Right cardiac atrium (tissue), 5 donors: ENCODE data around the gene MRPS27. TPM values are rescaled to one million over a fixed set of nuclear protein-coding genes. Genes with fewer than 3 reads are reported as not detected.
A peak's percentile ranks its signal among the peaks of the same experiment; 100 is the strongest.
"Not testable (repeated sequence)": the region's sequence is repeated elsewhere in the genome, so short reads cannot be mapped to it uniquely, and the experiment has no call there.

Experiments
- ATAC-seq, 2 donors: fragments of 200-7000 bp; cut with Tn5 transposase; one replicate each; pipeline versions ENCODE4 v1.8.0 to v1.9.1; 2020; ENCODE audit warnings: moderate library complexity in 2 of 2, mild to moderate bottlenecking in 1 of 2
- DNase-seq, 3 donors: peaks; one replicate each; pipeline ENCODE4 v3.0.0-alpha.2; 2020
- H3K27ac ChIP-seq: one replicate; pipeline ENCODE4 v1.5.1; 2013; ENCODE audit warnings: mild to moderate bottlenecking, low read length, control low read depth, moderate library complexity
- H3K27me3 ChIP-seq: one replicate; pipeline ENCODE4 v1.6.1; 2013; ENCODE audit not compliant: control insufficient read depth, insufficient read depth
- H3K4me1 ChIP-seq: one replicate; pipeline ENCODE4 v1.6.1; 2013; ENCODE audit warnings: low read length; ENCODE audit not compliant: control insufficient read depth, insufficient read depth
- H3K4me3 ChIP-seq: one replicate; pipeline ENCODE4 v1.5.1; 2013; ENCODE audit warnings: low read length, control low read depth
- H3K9me3 ChIP-seq: one replicate; pipeline ENCODE4 v1.6.1; 2013; ENCODE audit warnings: low read length; ENCODE audit not compliant: control insufficient read depth
- WGBS: extraction: QIAGEN DNeasy Blood & Tissue Kit; methylation state at CpG from one replicate; pipeline ENCODE4 v1.1.7; 2013; 5-methylcytosine and 5-hydroxymethylcytosine counted together
- intact Hi-C, 4 donors: fragments of 100-400 bp; cut with DNase I; formaldehyde crosslinking; loops; one replicate each; pipeline versions ENCODE4 v1.11.0 to v1.14.0; 2022 to 2023
- polyA plus RNA-seq: library from polyadenylated mRNA; stranded (reverse); fragments of 200-250 nt; gene quantifications from one replicate; pipeline ENCODE4 v1.2.3, GENCODE V29; 2013
- total RNA-seq, 4 donors: library from RNA; stranded (reverse); fragmentation: NEBNext Ultra II Directional; extraction: Animal tissue kit (Norgen Biotek cat#: 25700); gene quantifications; one replicate each; pipeline ENCODE4 v1.2.1, GENCODE V29; 2021
- donor health status: healthy with polysubstance abuse.
- donor health status: DM: no; HTN: yes; CAD: no.
- donor health status: DM: no; HTN: no; CAD: no.
- donor health status: DM: no; HTN: yes; CAD: no; lungs with severe emphysema.
- donor health status: DM: yes; HTN: yes; CAD: no.

Gene MRPS27
- total and polyA plus RNA-seq, 5 donors: 40.5 to 71.7 (median 60.9) TPM

DNA sequence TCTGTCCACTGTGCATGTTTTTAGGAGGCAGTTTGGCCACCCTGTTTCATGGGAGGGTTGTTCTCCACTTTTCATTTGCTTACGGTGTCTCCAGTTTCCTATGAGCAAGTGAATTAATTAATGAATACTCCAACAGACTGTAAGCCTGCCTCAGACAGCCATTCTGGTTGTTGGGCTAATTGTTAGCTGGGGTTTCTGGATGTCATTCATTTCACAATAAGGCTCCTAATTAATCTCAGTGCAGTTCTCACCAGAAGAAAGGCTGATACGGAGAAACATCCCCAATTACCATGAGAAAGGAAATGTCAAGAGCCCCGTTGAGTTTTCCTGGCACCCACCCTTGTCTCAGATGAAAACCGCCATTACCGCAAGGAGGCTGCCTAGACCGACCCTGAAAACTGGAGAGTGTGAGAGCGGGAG lies 136.9 kb downstream of the MRPS27 start:
- Histone ChIP-seq H3K9me3 (no peaks in the 10 kb centered on the region), H3K4me1 (peaks cover 13% of the 10 kb centered on the region), H3K27me3 (no peaks in the 10 kb centered on the region), H3K27ac (no peak overlapping the region), H3K4me3 (no peak overlapping the region)
- intact Hi-C loops: no loop called here
- ATAC-seq (no peak), DNase-seq (no peak)
- WGBS: 83% methylated on average over 7 of the region's 7 CpGs

DNA sequence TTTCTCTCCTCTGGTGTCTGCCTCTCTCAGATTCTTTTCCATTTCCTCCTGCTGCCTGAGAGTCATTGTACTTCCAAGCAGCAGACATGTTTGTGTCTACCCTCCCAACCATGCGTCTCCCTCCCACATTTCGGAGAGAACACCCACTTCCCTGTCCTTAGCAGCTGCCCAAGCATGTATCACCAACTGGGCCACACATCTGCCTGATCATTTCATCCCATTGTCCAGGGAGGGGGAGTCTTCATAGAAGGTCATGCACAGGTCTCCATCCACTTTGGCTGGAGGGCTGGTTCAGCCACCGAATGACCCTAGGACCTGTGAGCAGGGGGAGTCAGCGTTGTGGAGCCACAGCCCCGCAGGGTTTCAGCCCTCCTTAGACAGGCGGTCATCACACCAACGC lies 137.4 kb downstream of the MRPS27 start:
- intact Hi-C loops: no loop called here
- Histone ChIP-seq H3K27ac (no peak overlapping the region), H3K4me1 (peaks cover 13% of the 10 kb centered on the region), H3K9me3 (no peaks in the 10 kb centered on the region), H3K27me3 (no peaks in the 10 kb centered on the region), H3K4me3 (no peak overlapping the region)
- WGBS: 88% methylated on average over 7 of the region's 7 CpGs
- ATAC-seq (no peak), DNase-seq (peak in 1 of 3 donors; percentile 35)

- H3K27me3 ChIP-seq: no peaks in the 10 kb centered on the region
- WGBS: 82% methylated on average over 4 of the region's 4 CpGs
- DNase-seq: no peak
- ATAC-seq: no peak
- H3K27ac ChIP-seq: no peak overlapping the region
- peaks cover 12% of the 10 kb centered on the region for H3K4me1 ChIP-seq
- H3K9me3 ChIP-seq: no peaks in the 10 kb centered on the region
- H3K4me3 ChIP-seq: no peak overlapping the region
- intact Hi-C loops: no loop called here
These were observed 139.1 kb downstream of the MRPS27 start for GRCh38 chr5:72180925-72181324.

- Histone ChIP-seq H3K27me3 (no peaks in the 10 kb centered on the region), H3K4me3 (peak overlapping the region; percentile 17), H3K4me1 (peaks cover 5% of the 10 kb centered on the region), H3K27ac (peak overlapping the region; percentile 54), H3K9me3 (no peaks in the 10 kb centered on the region)
- intact Hi-C loops: no loop called here
- ATAC-seq: peak; percentile 5 to 13
- peak in 1 of 3 donors; percentile 38 for DNase-seq
- 74% methylated on average over 11 of the region's 11 CpGs for WGBS
These were observed 140.1 kb downstream of the MRPS27 start for GRCh38 chr5:72179816-72180440.

GRCh38 chr5:72179028-72179815 lies 140.8 kb downstream of the MRPS27 start:
- no peaks in the 10 kb centered on the region for H3K27me3 ChIP-seq
- intact Hi-C loops: no loop called here
- H3K4me1 ChIP-seq: peaks cover 3% of the 10 kb centered on the region
- H3K9me3 ChIP-seq: no peaks in the 10 kb centered on the region
- DNase-seq (peak; percentile 82 to 87 (median 83)), ATAC-seq (peak; percentile 84 to 90)
- peak overlapping the region; percentile 17 for H3K4me3 ChIP-seq
- WGBS: 49% methylated on average over 29 of the region's 29 CpGs
- peak overlapping the region; percentile 54 for H3K27ac ChIP-seq

GRCh38 chr5:72177538-72177937 lies 142.5 kb downstream of the MRPS27 start:
- H3K9me3 ChIP-seq: no peaks in the 10 kb centered on the region
- ATAC-seq: no peak
- H3K27ac ChIP-seq: no peak overlapping the region
- H3K4me1 ChIP-seq: peaks cover 2% of the 10 kb centered on the region
- no peak overlapping the region for H3K4me3 ChIP-seq
- intact Hi-C loops: no loop called here
- no peaks in the 10 kb centered on the region for H3K27me3 ChIP-seq
- DNase-seq: no peak
- WGBS: 92% methylated on average over 3 of the region's 3 CpGs

- Histone ChIP-seq H3K4me1 (peaks cover 4% of the 10 kb centered on the region), H3K27me3 (no peaks in the 10 kb centered on the region), H3K9me3 (no peaks in the 10 kb centered on the region), H3K27ac (no peak overlapping the region), H3K4me3 (no peak overlapping the region)
- WGBS: 97% methylated on average over 4 of the region's 4 CpGs
- ATAC-seq: no peak
- intact Hi-C loops: no loop called here
- no peak for DNase-seq
These were observed 147.3 kb downstream of the MRPS27 start for GRCh38 chr5:72172786-72173185.

GRCh38 chr5:72171667-72172066 lies 148.4 kb downstream of the MRPS27 start:
- H3K9me3 ChIP-seq: no peaks in the 10 kb centered on the region
- peaks cover 5% of the 10 kb centered on the region for H3K4me1 ChIP-seq
- H3K27me3 ChIP-seq: no peaks in the 10 kb centered on the region
- no peak for DNase-seq
- peak overlapping the region; percentile 45 for H3K27ac ChIP-seq
- 66% methylated on average over 6 of the region's 6 CpGs for WGBS
- intact Hi-C loops: no loop called here
- peak; percentile 53 to 77 for ATAC-seq
- no peak overlapping the region for H3K4me3 ChIP-seq

GRCh38 chr5:72171181-72171580 lies 148.9 kb downstream of the MRPS27 start:
- ATAC-seq, H3K27ac ChIP-seq, H3K27me3 ChIP-seq, DNase-seq, H3K4me3 ChIP-seq, intact Hi-C loops, H3K4me1 ChIP-seq, H3K9me3 ChIP-seq: not testable (repeated sequence)
- whole genome bisulfite sequencing: 92% methylated on average over 3 of the region's 3 CpGs

- Histone ChIP-seq H3K9me3 (no peaks in the 10 kb centered on the region), H3K27me3 (no peaks in the 10 kb centered on the region)
- 68% methylated on average over 2 of the region's 2 CpGs for WGBS
These were observed 149.9 kb downstream of the MRPS27 start for GRCh38 chr5:72170101-72170500.

More at GRCh38 chr5:72170101-72170500, 149.9 kb downstream of the MRPS27 start:
- Histone ChIP-seq H3K27ac (no peak overlapping the region), H3K4me3 (no peak overlapping the region), H3K4me1 (peaks cover 7% of the 10 kb centered on the region)
- no peak for ATAC-seq
- intact Hi-C loops: no loop called here
- no peak for DNase-seq
